Hindlimb muscle (tissue), 1 donor: ENCODE data around the gene MAP7. TPM values are rescaled to one million over a fixed set of nuclear protein-coding genes. Genes with fewer than 3 reads are reported as not detected.

Experiments used
- DNase-seq: peaks from one replicate; pipeline ENCODE4 v3.0.0-alpha.2; 2013
- polyA plus RNA-seq: library from polyadenylated mRNA; unstranded; fragments of 120-200 nt; gene quantifications from one replicate; pipeline ENCODE4 v1.2.1, GENCODE V29; 2013; ENCODE audit not compliant: insufficient read length

MAP7 gene
- polyA plus RNA-seq, 1 donor, result 0.45 TPM

DNA sequence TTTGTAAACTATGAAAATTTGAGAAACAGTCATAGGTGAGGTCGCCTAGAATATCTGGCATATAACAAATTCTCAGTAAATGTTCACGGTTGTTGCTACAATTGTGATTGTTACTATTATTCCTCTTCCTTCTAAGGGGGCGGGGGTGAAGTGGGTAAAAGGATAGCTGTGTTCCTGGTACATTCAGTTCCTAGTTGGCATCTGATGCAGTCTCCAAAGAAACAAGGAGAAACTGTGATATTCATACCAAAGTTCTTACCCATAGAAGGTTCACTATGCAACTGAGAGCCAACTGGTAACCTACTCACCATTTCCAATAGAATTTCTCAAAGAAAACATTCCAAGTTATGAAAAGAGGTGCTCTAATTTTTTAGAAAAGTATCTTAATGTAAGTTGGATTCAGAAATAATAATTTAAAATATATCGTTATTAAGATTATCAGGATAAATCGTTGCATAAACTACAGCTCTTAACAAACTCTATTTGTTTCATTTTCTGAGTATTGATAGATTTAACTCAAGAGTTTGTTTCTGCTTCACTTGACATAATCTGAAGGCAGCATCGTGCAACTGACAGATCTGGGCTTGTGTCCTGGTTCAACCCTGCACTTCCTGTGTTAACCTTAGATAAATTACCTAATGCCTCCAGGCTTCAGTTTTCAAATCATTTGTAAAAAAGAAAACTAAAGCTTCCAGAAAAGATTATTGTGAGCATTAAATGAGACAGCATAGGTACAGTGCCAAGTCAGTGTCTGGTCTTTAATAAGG is 13.3 kb upstream of the MAP7 start:
- no peak for DNase-seq

DNA sequence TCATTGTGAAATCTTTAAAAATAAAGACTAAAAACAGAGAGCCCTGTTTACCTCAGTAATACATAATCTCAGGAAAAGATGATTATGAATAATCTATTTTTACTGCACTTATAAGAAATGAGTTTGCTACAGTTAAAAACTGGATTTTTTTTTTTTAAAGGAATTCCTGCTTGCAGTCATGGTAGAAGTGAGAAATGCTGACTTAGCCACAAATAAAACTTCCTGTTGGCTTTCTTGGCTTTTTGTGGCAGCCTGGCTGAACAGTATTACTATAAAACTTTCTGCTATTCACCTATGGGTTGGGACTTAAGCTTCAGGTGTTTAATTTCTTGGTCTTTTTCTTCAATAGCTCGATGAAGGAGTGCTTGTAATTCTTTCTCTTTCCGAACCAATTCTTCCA is 12.0 kb upstream of the MAP7 start:
- DNase-seq, result no peak

DNA sequence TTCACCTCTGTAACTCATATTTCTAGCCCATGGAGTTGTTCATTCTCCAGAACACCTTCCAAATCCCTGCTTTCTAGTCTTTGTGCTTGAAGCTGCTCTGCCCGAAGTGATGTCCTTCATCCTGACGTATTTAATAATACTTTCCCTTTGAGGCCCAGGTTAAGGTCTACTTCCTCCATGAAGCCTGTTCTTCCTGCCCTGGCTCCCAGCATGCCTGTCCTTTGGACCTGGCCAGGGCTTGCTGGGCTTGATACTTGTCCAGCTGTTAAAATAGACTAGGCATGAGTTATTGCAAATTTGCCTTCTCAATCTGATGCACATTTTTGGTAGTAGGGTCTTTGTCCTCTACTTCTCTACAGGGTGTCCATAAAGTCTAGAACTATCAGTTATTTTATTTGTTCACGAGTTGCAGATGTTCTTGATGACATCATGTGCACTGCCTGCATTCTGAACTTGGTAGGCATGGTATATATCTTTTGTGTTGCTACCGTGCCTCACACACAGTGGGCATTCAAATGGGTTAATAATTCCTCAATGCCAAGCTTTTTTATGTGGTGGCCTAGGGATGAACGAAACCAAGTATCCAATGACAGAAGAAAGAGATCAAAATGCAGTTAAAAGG is 3.1 kb upstream of the MAP7 start:
- DNase-seq, result no peak

DNA sequence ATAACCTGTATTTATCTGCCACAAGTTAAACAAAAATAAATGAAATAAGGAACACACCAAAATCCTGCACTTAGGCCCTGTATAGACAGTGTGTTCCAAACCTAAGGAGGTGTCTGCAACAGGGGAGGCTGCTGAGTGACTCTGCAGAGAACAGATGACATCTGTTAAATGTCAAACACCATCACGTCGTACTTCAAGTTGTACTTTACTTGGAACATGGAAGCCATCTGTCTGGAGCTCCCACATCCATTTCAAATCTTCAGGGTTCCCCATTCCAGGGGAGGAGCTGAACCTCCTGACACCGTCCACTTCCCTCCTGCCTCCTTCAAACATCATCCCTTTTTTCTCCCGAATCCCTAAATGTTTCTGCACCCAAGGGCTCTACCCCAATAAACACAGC is 1.8 kb upstream of the MAP7 start:
- no peak for DNase-seq

DNA sequence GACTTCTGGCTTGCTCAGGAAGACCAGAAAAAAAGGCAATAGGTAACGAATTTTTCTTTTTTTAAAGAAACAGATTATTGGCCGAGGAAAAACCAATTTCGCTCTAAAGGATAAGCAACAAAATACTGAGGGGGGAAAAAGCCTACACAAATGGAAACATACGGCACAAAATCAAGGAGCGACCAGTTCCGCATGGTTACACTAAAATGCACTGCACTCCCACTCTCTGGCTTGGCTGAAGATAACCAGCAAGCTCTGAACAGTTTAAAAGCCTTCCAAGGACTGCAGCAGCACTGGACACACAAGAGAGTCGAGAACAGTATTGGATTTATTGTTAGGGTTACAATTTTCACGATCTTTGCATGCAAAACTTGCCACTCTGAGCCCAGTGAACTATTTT is 881 bp upstream of the MAP7 start:
- no peak for DNase-seq

DNA sequence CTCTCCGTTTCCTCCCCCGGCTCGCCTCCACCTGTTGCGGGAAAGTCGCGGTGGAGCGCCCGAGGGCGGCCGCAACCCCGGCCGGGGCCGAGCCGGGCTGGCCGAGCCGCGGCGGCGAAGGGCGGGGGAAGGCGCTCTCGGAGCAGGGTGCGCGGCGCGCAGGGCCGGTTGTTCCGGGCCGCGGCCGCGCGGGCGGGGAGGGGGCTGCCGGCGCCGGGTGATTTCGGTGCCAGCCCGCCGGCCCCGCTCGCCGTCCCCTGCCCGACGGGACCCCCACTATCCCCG is 235 bp downstream of the MAP7 start:
- peak; percentile 21 for DNase-seq

DNA sequence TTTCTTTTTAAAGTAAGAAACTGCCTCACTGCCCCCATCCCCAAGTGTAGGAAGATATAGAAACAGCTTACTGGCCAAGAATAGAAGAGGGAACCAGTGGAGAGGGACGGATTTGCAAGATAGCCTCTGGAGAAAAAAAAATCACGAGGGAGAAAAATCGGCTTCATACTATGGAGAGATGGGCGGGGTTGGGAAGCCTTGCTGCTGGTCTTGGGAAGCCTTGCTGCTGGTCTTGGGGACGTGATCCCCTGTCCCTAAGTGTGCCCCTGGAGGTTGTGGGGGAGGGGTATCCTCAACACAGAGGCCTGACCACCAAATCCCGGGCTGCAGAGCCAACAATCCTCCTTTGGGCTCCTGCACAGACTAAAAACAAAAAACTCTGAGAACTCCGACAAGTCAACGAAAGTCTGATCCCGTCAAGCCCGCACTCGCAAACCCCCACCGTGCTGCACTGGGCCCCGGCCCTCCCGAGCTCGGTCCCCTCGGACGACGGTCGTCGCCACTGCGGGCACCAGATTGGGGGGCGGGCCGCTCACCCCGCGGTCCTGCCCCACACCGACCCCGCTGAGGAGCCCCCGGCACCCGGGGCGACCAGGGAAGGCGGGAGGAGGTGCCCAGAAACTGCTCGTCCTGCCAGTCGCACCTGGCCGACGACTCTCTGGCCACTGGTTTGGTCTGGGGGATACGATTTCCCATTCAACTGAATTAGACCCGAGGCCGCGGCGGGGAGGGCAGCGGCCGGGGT is 750 bp downstream of the MAP7 start:
- no peak for DNase-seq

DNA sequence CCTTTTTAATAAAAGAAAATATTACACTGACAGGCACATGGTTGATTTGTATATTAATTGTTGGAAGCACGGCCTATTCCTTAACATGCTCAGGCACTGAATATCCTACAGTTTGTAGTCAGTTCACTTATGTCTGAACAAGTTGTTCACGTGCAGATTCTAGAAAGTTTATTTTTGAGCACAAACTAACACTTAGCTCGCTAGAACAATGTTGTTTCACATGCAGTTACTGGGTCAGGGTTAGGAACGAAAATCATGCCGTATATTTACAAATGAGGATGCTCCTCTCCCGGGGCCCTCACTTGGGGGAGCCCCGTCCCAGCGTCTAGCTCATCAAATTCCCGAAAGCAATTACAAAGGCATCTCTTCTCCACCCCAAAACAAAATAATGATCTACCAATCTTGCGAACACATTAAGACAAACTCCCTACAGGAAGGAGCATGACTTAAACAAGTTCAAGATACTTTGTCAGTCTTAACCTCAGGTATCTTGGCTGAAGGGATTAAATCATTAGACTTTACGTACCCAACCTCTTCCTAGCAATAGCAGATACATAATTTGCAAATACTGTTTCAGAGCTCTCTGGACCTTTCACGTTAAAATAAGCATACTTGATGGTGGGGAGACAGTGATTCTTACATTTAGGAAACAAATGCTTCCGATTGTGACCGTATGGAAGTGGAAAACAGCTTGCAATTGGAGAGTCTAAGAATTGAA is 1.5 kb downstream of the MAP7 start:
- DNase-seq, result no peak

DNA sequence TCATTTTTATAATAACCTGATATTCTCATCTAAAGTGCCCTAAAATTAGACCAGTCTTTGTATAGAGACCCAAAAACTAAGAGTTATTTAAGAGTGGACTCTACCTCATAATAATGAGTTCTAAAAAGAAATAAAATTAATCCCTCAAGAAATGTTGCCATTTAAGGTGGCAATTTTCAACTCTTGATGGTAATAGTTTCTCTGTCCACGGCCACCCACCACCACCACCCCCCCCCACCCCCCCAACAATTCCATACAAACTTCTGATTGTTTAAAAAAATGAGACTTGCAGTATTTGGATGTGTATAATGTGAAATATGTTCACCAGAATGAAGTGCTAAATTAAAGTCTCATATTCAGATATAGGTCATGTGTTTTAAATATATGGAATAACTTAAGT is 2.4 kb downstream of the MAP7 start:
- DNase-seq, result no peak

DNA sequence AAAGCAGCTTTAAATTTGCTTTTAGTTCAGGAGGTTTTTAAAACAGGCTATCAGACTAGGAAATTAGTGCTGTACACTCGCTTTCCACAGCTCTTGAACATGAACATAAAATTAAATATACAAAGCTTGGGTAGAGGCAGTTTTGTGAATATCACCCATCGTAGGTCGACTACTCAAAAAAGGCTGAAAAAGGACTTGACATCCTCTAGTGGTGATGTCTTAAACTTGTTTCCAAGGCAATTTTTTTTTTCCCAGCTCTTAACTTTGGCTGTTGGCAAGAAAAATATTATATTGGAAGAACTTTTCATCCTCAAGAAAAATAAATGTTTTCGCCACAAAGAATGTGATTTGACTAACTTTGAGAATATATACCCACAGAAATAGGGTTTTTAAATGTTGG is 2.9 kb downstream of the MAP7 start:
- DNase-seq, result no peak

DNA sequence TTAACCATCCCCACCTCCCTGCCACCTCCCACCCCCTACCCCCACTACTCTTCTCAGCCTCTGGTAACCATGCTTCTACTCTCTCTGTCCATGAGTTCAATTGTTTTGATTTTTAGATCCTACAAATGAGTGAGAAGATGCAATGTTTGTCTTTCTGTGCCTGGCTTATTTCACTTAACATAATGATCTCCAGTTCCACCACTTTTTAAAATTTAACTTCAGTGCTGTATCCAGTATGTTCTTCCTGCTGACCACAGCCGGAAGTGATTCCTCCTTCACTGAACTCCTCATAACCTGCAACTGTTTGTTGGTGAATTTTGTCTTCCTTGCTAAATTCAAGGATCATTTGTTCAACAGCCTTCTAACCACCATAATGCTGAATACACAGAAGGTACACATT is 3.9 kb downstream of the MAP7 start:
- DNase-seq, result no peak

DNA sequence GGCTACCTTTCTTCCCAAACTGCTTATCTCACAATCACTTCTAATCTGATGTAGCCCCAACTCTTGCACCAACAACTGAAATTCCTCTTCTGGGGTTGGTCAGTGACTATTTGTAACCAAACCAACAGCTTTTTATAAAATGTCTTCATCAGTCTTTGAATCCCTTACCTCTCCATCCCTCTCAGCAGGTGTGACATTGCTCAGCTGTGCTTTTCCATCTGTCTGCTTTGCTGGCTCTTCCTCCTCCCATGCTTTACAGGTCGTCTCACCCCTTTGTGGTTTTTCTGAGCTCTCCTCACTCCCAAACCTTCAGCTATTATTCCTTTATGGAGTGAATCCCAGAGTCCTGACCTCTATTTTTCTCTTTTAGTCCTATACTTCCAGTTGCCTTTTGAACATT is 5.9 kb downstream of the MAP7 start:
- DNase-seq, result no peak

DNA sequence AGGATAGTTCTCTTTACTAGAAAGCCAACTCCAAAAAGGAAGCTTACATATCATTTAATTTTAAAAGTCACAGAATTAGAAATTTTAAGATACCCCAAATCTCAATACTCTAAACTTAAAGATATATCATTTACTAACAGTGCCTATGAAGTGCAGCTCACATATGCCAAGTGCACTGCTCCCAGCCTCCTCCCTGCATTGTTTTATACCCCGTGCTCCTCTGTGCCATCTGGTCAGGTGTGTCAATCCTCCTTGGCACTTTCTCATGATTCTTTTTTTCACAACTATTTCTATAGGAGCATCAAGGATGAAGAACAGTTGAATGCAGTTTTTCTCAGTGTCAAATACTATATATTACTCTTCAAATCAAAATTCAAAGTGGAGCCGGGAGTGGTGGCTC is 8.8 kb downstream of the MAP7 start:
- DNase-seq, result no peak

DNA sequence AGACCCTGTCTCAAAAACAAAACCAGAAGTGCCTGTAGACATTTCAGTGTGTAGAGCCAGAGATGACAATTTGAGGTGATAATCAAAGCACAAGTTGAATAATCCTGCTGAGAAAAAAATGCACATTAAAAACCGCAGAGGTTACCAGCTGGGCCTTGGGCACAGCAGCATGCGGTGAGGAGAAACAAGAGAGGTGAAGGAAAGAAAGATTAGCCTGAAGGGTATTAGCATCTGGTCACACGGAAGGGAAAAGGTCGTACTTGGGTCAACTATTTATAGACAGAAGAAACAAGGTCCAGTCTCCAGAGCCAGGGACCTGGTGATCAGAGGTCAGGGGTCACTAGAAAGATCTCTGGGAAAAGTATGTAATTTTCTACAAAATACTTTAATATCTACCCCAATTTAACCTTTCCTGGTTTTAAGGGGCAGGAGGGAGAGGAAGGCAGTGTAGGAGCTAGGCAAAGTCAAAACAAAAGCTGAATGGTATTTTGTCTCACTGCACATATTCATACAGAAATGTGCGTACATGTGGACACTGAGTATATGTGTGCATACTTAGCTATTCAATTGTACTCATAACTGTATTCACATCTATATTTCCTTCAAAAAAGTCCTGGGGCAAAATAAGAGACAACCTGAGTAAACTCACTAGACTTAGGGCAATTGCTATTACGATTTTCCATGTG is 10.1 kb downstream of the MAP7 start:
- DNase-seq, result no peak

DNA sequence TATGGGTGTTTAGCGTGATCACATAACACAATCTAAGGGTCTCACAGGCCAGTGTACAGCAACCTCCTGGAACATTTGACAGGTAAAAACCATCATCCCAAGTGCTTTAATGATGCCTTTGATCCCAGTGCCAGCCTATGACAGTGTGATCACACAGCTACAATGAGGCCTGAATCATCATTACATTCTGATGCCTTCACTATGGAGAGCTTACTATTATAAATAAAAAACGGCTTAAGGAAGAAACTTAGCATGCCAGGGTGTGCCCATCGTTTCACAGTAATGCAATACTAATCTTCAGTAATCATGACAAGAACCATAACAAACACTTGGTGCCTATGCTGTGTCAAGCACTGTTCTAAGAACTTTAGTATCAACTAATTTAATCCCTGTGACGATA is 11.4 kb downstream of the MAP7 start:
- no peak for DNase-seq

DNA sequence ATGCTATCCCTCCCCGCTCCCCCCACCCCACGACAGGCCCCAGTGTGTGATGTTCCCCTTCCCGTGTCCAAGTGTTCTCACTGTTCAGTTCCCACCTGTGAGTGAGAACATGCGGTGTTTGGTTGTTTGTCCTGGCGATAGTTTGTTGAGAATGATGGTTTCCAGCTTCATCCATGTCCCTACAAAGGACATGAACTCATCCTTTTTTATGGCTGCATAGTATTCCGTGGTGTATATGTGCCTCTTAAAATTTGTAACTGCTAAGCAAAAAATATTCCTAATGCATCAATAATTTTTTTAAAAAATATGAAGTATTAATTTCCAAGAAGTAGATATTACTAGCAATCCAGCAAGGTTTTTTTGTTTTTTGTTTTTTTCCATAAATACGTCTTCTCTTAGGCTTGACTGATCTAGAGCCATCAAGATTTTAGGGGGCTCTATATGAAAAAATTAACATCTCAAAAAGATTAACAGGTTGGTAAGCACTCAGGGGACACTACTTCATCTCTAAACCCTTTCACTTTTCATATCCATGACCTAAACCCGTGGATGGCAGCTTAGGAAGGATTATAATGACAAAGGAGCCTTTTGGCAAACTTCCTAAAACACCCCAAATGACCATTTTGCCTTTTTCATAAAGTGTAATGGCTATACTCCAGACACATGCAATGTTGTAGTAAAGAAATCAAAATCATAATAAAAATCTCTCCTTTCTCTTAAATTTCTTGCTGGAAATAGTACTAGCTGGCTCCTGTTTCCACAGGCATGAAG is 14.2 kb downstream of the MAP7 start:
- DNase-seq, result no peak

DNA sequence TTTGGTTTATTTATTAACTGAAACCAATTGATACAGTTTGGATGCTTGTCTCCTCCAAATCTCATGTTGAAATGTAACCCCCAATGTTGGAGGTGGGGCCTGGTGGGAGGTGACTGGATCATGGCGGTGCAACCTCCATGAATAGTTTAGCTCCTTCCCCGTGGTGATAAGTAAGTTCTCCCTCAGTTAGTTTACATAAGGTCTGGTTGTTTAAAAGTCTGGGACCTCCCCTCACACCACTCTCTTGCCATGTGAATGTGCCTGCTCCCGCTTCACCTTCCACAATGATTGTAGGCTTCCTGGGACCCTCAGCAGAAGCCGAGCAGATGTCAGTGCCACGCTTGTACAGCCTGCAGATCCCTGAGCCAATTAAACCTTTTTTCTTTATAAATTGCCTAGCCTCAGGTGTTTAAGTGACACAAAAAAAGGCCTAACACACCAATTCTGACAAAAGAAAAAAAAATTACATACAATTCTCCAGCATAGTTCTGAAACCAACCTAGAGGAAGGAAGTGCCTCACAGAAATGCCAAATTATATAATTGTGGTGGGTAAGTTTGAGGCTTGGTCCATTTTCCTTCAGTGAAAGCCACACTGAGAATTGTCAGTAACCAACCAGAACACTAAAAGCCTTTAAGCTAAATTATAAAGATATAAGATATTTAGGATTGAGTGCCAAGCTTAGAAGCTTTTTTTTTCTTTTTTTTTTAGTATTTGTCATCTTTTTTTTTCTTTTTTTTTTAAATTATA is 15.0 kb downstream of the MAP7 start:
- DNase-seq, result no peak

DNA sequence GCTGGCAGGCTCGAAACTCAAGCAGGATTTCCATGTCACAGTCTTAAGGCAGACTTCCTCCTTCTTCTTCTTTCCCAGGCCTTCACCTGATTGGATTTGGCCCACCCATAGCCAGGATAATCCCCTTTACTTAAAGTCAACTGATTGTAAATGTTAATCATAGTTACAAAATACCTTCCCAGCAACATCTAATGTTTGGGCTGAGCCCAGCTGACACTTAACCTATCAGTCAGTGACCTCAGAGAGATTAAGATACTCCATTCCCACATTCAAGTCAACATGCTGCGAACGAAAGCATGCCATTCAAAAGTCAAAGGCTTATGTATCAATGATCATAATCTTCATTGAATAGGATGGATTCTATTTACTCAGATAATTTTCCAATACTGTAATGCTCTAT is 16.0 kb downstream of the MAP7 start:
- no peak for DNase-seq

DNA sequence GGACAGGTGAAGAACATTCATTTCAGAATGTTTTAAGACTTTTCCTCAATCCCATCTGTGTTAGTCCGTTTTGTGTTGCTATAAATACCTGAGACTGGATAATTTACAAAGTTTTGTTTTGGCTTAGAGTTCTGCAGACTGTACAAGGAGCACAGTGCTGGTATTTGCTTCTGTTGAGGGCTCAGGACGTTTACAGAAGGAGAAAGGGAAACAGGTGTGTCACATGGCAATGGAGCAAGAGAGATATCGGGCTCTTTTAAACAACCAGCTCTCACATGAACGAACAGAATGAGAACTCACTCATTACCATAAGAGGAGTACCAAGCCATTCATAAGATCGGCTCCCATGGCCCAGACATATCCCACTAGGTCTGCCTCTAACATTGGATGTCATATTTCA is 16.7 kb downstream of the MAP7 start:
- DNase-seq, result no peak

DNA sequence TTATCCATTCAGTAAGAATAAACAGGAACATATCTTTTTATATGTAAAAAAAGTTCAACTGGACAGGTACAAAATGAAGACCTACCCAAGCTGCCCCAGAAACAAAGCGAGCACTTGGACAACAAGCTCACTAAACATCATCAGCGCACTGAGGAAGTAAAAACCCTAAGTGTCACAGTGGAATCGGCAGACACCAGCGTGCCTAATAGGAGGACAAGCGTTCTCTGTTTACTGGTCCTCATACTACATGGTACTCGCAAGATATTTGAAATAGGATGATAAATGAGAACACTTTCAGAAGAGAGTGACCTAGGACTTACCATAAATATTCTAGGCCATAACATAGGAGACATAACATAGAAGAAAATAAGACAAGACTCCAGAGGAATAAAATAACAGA is 18.2 kb downstream of the MAP7 start:
- DNase-seq, result no peak

DNA sequence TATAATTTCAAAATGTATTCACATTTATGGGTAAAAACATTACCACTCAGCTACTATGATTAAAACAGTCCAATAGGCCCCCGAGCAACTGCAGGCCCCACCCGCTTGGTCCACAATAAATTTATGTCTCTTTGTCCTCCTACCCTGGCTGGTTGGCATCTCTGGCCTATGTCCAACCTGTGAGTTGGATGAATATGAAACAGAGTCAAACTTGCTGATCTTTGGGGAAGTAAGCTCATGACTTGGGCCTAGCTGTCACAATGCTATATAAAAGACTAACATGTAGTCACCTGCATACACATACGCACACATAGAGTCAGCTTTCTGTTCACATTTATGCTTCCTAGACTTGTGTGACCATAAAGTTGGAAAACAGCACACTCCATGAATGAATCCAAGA is 20.5 kb downstream of the MAP7 start:
- no peak for DNase-seq
